Peyer's patch (tissue), 4 donors: ENCODE measurements around the gene ADAMTSL4.

ENCODE experiments used
- POLR2A ChIP-seq, 2 donors: fragments of 450-650 bp; IDR thresholded peaks; one replicate each; pipeline ENCODE4 v1.5.1; 2017; ENCODE audit warnings: antibody characterized with exemption in 2 of 2, mild to moderate bottlenecking in 2 of 2, moderate library complexity in 2 of 2
- TF ChIP-seq, protein P1 (sequence below), 6 experiments: fragments of 450-650 bp in 4 of 6; fragments of 200-600 bp in 2 of 6; sonication (generic) in 1 of 6; IDR thresholded peaks; one replicate each; pipeline ENCODE4 v1.5.1; 2017 to 2019; ENCODE audit warnings: antibody characterized with exemption in 6 of 6, mild to moderate bottlenecking in 3 of 6, moderate library complexity in 1 of 6

DNA sequence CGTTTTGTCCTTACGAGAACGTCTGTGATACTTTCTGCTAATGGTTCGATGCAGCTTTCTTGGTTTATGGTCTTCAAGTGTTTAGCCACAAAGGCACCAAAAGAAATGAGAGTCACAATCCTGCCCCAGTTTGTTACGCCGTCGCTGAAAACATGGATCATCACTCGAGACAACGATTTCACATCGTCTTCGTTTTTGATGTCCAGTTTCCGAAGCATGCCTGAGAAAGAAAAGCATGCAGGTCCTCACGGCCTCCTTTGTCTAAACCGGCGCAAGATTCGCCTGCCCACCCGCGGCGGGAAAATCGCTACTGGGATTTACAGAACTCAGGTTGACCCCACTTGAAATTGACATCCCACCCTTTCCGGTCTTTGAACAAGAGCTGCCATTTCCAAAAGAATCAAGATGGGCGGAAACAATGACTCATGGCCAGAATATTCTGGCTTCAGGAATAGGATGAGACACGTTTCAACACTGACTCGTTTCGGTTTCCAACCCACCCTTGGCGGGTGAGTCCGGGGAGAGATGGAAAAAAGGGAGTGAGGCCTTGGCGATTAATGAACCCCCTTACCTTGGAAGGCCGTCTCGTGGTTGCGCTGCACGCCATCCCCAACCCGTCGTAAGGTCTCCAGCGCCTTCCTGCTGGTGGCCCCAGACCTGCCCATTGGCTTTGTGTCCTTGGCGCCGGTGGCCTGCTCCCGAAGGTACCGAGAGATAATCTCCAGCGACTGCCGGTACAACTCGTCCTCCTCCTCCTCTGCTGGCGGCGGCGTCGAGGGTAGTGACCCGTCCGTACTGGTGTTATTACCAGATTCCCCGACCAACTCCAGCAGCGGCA lies 29.3 kb downstream of the ADAMTSL4 start:
- TF ChIP-seq, protein P1, sequence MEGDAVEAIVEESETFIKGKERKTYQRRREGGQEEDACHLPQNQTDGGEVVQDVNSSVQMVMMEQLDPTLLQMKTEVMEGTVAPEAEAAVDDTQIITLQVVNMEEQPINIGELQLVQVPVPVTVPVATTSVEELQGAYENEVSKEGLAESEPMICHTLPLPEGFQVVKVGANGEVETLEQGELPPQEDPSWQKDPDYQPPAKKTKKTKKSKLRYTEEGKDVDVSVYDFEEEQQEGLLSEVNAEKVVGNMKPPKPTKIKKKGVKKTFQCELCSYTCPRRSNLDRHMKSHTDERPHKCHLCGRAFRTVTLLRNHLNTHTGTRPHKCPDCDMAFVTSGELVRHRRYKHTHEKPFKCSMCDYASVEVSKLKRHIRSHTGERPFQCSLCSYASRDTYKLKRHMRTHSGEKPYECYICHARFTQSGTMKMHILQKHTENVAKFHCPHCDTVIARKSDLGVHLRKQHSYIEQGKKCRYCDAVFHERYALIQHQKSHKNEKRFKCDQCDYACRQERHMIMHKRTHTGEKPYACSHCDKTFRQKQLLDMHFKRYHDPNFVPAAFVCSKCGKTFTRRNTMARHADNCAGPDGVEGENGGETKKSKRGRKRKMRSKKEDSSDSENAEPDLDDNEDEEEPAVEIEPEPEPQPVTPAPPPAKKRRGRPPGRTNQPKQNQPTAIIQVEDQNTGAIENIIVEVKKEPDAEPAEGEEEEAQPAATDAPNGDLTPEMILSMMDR (IDR thresholded peaks at IDR 0.05) = no peak
- peak in 1 of 2 donors; percentile 31 for TF ChIP-seq POLR2A (IDR thresholded peaks at IDR 0.05)
